Measurements from ENCODE around the gene CADPS2.

CADPS2 gene

DNA sequence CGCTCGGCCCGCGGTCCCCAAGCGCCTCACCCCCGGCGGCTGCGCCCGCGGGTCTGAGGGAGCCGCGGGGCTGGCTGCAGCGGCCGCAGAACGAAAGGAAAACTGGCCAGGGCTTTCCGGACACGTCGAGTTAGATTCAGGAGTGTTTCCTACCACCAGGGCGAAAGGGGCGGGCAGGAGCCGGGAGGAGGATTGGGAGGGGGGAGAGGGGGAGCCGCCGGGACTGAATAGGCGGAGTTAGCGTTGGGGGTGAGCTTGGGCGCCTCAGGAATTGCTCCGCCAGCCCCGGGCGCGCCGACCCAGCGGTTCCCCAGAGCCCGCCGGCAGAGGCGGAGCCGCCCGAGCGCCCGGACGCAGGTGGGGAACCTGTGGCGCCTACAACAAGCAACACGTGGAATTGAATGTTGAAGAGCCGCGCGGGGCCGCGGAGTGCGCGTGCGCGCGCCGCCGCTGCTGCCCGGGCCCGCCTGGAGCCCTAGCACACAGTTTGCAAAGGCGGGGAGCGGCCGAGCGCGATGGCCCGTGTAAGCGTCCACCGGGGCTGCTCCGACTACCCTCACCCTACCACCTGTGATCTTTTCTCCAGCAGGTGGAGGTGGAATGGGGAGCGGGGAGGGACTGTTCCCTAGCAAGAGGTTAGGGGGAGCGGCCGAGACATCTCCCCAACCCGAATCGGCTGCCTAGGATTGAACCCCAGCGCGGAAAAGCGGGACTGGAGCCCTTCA is at the start of gene CADPS2:
Gene CADPS2, minus strand, starts transcription at position 104 of the 725 bp plus-strand sequence. CDS start 123 bp downstream, outside the sequence.
- DNase-seq (ENCODE audit: low read depth) = no peak

DNA sequence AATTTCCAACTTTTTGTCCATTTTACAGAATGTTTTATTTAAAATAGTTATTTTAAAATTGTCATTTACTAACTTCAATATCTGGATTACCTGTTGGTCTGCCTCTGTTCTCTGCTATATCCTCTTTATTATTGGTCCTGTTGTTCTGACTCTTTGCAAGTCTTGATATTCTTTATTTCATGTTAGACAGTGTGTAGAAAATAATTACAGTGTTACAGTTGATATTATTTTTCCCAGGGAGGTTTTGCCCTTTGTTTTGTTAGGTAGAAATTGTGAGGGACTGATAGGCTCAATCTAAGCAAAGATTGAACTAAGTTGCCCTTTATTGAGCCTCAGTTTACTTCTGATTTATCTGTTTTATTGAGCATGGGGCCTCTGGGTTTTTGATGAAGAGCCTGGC is 49.4 kb upstream of the CADPS2 start:
- DNase-seq (ENCODE audit: low read depth) = no peak

DNA sequence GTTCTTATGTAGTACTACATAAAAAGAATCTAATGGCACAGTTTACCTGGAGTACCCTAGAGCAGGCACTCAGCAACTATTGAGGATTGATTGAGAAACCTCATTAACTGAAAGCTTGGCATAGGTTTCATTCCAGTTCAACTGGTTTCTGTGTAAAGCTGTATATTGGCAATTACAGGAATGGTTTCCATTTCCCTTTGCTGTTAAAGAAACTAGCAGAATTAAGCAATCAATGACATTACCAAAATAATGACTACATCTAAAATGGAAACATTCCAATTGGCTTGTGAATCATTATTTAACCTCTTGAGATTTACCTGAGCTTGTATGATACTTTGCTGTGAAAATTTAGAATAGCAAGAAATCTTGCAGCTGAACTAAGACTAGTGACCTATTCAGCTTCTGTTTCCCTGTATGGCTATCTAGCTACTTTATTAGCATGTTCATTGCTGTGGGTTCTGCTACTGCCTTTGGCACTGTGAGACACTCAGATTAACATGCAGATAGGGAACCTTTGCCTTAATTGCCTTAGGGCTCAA is 33.5 kb upstream of the CADPS2 start:
- DNase-seq (ENCODE audit: low read depth) = no peak

DNA sequence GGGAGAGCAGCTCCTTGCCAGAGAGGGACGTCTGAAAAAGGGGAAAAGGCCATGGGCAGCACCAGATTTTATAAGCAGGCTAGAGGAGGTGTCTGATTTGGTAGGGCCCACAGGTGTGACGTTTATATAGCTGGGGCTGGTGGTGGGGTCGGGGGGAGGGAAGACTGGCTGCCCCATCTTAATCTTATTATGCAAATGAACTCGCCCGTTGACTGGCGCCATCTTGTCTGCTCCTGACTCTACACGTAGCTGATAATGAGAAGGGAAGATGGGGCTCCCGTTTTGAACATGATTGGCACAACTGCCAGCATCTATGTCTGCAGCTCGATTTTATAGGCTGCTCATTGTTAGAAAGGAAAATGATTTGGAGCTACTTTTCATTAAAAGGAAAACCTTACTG is 28.6 kb upstream of the CADPS2 start:
- DNase-seq (ENCODE audit: low read depth) = no peak

DNA sequence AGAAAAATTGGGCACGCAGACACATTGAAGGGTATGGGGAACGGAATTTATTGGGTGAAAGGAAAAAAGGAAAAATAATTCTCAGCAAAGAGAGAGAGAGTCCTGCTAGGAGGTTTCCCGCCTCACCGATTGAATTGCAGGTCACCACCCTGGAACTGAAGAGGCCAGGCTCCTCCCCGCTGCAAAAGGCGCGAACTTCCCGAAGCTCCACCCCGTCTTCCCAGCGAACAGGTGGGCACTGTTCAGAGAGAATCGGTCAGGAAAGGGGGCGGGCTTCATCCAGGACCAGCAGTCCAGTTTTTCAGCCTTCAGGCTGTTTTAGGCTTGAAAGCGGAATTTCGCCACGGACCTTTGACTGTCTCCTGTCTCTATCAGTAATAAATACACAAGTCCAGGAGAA is 27.3 kb upstream of the CADPS2 start:
- DNase-seq (ENCODE audit: low read depth) = no peak

DNA sequence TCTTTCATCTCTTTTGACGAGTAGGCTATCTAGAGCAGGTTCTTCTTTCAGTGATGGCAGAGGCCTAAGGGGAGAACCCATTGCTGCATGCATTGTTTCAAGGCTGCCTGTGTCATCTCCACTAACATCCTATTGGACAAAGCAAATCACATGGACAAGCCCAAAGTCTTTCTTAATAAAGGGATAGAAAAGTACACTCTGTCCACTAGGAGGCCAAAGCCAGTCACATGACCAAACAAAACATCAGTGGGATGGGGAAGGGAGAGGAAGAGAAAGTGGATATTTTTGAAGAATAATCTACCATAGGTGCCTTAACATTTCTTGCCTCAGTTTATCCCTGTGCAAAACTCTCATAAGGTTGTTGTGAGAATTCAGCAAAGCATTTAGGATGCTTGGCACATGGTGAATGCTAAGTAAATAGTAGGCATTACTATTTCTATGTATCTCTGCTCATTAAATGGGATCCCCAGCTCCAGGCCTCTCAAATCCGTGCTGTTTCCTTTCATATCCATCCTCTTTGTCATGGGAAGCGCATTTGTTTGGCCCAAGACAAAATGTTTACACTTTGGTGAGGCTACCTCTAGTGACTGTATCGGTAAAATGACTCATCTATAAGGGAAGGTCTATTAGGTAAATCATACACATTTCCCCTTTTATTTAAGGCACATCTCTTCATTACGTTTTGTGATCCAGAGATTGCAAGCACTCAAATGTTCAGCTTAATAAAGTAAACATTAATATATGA is 16.7 kb upstream of the CADPS2 start:
- no peak for DNase-seq (ENCODE audit: low read depth)

DNA sequence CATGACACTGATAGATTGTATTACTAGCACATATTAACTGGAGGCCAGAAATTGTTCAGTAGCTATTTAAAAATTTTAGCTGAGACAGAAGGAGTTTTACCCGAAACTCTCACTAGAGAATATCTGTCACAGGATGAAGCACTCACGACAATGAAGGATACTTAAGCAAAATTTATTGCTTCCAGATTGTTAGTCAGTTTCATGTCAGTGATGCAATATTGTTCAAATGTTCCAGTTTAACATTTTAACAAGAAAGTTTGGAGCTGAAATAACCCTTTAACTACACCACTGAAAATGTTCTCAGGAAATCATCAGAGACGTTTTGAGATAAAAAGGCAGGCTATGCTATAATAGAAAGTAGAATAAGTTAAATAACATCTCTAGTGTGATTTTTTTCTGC is 15.0 kb upstream of the CADPS2 start:
- DNase-seq (ENCODE audit: low read depth) = no peak

DNA sequence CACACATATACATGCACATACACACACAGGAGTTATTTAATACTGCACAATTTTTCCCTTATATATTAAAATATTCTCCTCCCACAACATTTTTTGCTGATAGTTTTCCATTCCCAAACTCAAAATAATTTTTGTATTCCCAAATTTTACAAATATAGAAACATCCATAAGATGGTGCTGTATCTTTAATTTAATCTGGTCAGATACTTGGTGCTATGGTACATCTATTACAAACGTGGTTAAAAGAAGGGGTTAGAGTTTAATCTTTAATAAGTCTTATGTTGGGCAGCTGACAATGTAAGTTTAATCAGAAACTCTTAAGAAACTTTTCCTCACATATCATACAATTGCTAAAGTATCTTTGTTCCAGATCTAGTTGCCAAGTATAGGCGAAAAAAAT is 10.2 kb upstream of the CADPS2 start:
- DNase-seq (ENCODE audit: low read depth) = no peak

DNA sequence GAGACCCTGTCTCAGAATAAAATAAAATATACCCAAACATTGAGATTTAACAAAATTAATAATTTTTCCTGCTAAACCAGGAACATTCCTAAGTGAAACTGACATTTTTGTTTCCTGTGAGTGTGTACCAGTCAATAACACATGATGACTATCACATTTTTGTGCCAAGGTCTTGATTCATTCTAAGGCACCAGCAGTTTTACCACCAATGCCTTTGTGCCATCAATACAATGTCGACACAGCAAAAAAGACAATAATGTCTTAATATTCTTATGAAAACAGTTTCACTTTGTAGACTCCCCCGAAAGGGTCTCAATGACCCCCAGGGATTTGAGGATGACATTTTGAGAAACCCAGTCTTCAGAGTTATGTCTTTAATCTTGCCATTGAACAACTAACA is 7.2 kb upstream of the CADPS2 start:
- no peak for DNase-seq (ENCODE audit: low read depth)

DNA sequence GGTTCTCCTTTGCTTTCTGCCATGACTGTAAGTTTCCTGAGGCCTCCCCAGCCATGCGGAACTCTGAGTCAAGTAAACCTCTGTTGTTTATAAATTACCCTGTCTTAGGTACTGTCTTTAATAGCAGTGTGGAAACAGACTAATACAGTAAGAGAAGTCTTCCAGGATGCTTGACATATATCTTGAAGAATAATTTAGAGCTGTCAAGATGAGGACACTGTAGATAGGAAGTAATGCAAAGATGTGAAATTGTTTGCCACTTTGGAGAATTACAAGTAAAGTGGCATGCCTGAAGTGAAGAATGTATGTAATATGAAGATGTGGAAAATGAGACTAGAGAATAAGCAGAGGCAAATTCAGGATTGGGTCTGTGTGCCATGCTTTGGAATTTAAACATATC is 2.9 kb upstream of the CADPS2 start:
- DNase-seq (ENCODE audit: low read depth) = no peak

DNA sequence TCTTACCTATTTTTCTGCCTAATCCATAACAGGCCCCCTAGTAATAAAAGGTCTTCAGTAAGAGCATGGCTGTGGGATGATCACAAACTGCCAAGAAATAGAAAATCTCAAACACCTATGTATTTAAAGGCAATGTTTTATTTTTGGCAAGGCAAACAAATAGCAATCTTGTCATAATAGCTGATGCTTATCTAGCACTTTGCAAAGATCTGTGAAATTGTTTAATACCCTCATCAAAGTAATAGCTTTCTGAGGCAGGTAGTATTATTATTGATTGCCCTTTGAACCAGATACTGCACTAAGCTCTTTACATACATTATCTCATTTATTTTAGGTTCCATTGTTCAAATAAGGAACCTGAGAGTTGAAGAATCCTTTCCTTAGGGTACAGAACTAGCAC is 1.6 kb upstream of the CADPS2 start:
- no peak for DNase-seq (ENCODE audit: low read depth)

DNA sequence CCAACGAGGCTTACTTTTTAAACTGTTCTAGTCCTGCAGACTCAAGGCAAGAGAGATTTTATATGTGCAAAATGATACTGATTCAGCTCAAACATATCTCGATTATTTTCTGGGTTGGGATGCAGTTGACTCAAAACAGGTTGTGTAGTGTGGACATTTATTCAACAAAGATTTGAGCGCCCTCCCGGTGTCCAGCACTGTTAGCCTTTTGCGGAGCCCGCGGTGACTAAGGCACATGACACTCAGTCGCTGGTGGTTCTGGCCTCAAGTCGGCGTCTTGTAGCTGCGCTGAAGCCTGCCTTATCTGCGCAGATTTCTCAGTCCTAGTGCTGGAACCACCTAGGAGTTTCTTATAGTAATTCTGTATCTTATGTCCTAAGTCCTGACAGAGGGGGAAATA is 938 bp upstream of the CADPS2 start:
- no peak for DNase-seq (ENCODE audit: low read depth)

DNA sequence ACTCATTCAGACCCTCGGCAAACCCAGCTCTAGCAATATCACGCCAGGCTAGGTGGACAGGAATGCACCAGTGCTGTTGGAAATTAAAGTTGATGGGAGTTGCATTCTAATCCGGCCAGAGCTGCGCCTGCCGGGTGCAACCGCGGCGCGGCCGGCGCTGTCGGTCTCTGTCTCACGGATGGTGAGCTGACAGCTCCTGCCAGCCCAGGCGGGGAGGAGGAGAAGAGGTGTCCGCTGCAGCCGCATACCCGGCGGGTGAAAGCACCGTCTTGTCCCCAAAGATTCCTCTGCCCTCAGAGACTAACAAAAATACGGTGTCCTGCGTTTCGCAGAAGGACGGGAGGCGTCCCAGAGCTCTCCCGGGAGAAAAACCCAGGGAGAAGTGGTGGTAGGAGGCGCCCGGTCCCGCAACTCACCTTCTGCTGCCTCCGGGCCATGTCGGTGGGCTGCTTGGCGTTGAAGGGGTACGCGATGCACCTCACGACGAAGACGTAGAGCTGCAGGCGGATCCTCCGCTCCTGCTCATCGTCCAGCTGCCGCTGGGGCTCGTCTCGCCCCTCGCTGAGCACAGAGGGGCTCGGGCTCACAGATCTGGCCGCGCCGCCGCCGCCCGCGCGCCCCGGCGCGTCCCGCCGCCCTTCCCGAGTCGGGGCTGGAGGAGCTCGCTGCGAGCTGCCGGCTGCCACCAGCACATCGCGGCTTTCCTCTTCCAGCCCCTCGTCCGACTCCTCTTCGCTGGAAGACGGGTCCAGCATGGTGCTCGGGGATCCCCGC is 490 bp downstream of the CADPS2 start:
- no peak for DNase-seq (ENCODE audit: low read depth)

DNA sequence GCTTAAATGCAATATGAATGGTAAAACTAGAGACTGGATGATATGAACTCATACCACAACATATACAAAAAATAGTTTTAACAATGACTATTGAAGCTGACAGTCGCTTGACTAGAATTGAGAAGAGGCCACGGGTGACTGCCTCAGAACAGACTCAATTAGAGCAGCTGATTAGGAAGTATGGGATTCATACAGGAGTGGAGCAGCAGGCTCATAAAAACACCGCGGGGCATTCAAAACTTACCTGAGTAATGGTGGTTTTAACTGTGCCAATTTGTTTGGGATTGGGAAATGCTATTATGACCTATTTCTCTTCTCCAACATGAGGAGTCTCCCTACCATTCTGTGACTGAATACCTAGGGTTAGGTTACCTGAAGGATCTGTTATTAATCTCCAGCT is 2.1 kb downstream of the CADPS2 start:
- DNase-seq (ENCODE audit: low read depth) = no peak

DNA sequence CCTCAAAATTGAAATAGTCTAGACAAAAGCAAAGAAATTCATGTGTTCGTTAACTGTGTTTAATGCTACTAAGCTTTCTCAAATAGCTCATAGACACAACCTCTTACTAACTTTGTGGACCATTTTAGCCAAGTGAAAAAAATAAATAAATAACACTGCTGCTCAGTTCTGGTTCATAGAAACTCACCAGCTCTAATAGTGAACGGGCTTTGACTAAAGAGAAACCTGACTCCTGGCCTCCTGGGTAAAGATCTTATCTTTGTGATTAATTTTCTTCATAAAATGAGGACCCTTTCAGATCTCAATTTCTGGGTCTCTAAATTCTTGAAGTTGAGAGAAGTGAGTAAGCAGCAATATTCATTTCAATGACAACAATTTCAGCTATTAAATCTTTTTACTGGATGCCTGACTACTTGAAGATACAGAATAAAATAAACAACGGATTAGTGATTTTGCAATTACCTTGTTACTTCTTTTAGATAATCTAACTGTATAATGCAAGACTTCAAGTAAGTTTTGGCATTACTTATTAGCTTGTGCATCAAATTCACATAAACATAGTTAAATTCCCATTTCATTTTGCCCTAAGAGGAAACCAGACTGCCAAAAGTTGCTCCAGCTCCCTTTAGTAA is 3.1 kb downstream of the CADPS2 start:
- no peak for DNase-seq (ENCODE audit: low read depth)

DNA sequence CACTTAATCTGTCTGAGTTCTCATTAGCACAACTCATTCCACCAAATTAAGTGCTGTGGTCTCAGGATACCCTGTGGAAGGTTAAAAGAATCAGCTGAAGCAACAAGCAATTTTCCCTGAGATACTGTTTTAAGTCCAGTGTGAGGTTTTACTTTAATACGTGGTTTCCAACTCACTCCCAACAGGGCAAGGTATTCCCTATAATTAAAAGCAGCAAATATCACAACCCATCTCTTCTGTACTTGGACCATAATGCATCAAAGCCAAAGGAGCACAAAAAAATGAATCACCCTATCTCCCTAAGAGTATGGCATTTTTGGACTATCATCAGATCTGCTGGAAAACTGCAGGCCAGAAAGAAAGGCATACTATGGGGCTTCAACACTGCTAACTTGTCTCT is 4.9 kb downstream of the CADPS2 start:
- DNase-seq (ENCODE audit: low read depth) = no peak

DNA sequence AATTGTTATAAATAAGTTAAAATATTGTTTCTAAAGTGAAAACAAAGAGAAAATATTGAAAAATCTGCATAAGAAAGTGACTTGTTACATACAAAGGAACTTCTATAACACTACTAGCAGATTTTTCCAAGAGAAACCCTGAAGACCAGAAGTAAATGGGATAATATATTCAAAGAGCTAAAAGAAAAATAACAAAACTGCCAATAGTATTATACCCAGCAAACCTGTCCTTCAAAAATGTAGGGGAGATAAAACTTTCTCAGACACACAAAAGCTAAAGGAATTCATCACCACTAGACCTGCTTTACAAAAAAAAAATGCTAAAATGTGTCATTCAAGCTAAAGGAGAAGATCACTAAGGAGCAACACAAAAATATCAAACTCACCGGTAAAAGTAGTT is 17.0 kb downstream of the CADPS2 start:
- no peak for DNase-seq (ENCODE audit: low read depth)

DNA sequence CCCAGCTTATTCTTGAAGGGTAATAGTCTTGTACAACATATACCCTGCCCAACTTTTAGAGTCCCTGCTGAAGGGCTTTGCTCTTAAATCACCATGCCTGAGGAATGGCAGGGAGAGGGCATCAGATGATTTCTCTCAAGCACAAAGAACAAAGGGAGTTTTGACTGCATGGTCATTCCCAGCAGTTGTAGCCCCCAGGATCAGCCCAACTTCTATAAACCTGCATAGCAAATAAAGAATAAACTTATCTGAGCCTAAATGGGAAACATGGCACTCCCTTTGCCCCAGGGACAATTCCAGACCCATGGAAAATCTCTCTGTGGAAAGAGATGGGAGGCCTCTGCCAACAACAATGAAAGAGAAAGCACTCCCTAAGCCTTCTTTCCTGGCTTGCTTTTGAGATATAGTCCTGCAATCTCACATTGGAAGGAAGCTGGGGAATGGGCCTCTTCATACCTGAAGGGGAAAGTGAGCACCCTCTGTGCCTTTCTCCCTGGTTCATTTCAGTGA is 18.7 kb downstream of the CADPS2 start:
- no peak for DNase-seq (ENCODE audit: low read depth)

DNA sequence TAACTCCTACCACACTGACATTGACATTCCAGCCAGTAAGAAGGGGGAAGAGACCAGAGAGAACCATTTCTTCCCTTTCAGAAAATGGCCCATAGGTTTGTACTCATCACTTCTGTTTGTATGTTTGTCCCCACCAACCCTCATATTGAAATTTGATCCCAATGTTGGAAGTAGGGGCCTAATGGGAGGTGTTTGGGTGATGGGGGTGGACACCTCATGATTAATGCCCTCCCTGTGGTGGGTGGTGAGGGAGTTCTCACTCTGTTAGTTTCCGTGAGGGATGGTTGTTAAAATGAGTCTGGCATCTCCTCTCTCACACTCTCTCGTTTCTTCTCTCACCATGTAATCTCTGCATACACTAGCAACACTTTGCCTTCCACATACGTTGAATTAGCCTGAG is 21.4 kb downstream of the CADPS2 start:
- no peak for DNase-seq (ENCODE audit: low read depth)

DNA sequence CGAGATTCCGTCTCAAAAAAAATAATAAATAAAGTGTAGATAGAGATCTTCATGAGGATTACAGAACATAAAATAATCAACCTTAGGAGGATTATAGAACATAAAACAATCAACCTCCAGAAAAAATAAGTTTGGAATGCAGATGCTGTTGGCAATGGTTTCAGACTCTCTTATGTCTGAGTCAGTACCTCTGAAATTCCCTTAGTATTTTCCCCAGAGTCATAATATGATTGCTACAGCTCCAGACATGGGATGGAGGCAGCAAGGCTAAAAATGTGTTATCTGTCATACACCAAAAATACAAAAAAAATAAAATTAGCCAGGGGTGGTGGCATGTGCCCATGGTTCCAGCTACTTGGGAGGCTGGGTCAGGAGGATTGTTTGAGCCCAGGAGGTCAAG is 22.2 kb downstream of the CADPS2 start:
- no peak for DNase-seq (ENCODE audit: low read depth)

DNA sequence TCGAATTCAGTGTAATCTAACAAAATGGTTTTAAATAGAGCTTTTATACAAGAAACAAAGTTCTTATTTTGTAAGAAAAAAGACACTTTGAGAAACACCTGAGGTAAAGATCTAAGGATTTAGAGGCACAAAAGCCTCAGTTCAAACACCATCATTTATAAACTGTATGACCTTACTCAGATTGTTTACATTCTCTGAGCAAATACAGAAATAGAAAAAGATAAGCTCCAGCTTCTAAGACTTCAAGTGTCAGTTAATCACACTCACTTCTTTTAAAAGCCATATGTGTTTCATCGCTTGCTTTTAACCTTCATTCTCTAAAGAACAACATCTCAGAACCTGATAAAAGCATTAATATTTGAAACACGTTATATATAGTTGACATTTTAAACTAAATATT is 27.9 kb downstream of the CADPS2 start:
- no peak for DNase-seq (ENCODE audit: low read depth)

DNA sequence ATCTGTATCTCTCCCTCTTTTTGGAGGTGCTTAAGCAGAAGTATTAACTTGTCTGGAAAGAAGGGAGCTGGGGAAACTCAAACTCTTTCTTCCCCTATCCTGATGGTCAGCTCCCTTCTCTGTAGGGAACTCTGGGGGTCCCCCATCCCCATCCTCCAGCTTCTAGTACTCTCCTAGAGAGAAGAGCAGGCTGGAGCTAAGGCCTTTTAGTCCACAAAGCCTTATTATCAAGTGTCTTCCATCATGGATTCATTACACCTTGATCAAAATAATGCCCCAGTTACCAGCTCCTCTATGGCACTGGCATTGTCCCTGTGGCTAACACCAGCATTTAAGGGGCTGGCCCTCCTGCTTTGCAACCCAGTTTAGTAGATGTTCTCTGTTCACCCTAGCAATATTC is 35.7 kb downstream of the CADPS2 start:
- DNase-seq (ENCODE audit: low read depth) = no peak
